H1 (cell line): Measurements from ENCODE around the gene CCNY. TPM values are rescaled to one million over a fixed set of nuclear protein-coding genes. Genes with fewer than 3 reads are reported as not detected.

Experiments
- CTCF ChIA-PET: fragments of 300-600 bp; sonication (Branson Sonifier 250); formaldehyde crosslinking; loops from one replicate; lab custom pipeline; 2021; ENCODE audit not compliant: partially characterized antibody; lab: Charles Lee
- POLR2A ChIA-PET: fragments of 300-600 bp; sonication (Branson Sonifier 250); formaldehyde crosslinking; loops from one replicate; lab custom pipeline; 2021; ENCODE audit warnings: inconsistent platforms; ENCODE audit not compliant: partially characterized antibody; lab: Charles Lee
- DNase-seq, 2 experiments: peaks; one replicate each; pipeline versions ENCODE4 v3.0.0 to v3.0.0-alpha.2; 2010 to 2022; ENCODE audit warnings: low spot score in 2 of 2, low read depth in 1 of 2, mixed read lengths in 1 of 2
- FAIRE-seq: peaks from 2 replicates; lab custom pipeline; 2011; peaks lifted over from hg19 to GRCh38; lab: Jason Lieb, UNC
- H2AFZ ChIP-seq: 2 replicates; pipeline ENCODE4 v1.8.1; 2012; ENCODE audit warnings: low read length, inconsistent platforms
- H2AK5ac ChIP-seq: 2 replicates; pipeline ENCODE4 v1.6.1; 2013; ENCODE audit warnings: low read depth, low read length
- H2BK120ac ChIP-seq: replicated peaks from 2 replicates; pipeline ENCODE3; 2013; ENCODE audit warnings: low read depth, low read length, inconsistent platforms
- H2BK12ac ChIP-seq: 2 replicates; pipeline ENCODE4 v1.6.1; 2013; ENCODE audit warnings: low read depth, low read length
- H2BK15ac ChIP-seq: 2 replicates; pipeline ENCODE4 v1.6.1; 2013; ENCODE audit warnings: low read length
- H2BK20ac ChIP-seq: 2 replicates; pipeline ENCODE4 v1.6.1; 2013; ENCODE audit warnings: low read length
- H2BK5ac ChIP-seq: 2 replicates; pipeline ENCODE4 v1.6.1; 2013; ENCODE audit warnings: low read depth, low read length
- H3K14ac ChIP-seq: 2 replicates; pipeline ENCODE4 v1.6.1; 2013; ENCODE audit warnings: inconsistent platforms; ENCODE audit not compliant: insufficient read length
- H3K18ac ChIP-seq: 2 replicates; pipeline ENCODE4 v1.6.1; 2013; ENCODE audit warnings: low read length; ENCODE audit errors: extremely low read depth
- H3K23ac ChIP-seq: 2 replicates; pipeline ENCODE4 v1.6.1; 2013; ENCODE audit warnings: inconsistent platforms; ENCODE audit not compliant: insufficient read length
- H3K23me2 ChIP-seq: 2 replicates; pipeline ENCODE4 v1.6.1; 2013; ENCODE audit warnings: low read depth, low read length
- H3K27ac ChIP-seq: 2 replicates; pipeline ENCODE4 v1.6.1; 2011; ENCODE audit warnings: low read depth, low read length, inconsistent platforms
- H3K27me3 ChIP-seq, 4 experiments: replicated peaks in 1 of 4; 1 replicate in 1 of 4; 2 replicates in 3 of 4; pipeline versions ENCODE4 v1.6.1 to v1.8.1; 2011 to 2013; ENCODE audit warnings: low read length in 3 of 4, mild to moderate bottlenecking in 3 of 4, inconsistent platforms in 2 of 4, mixed read lengths in 2 of 4, moderate library complexity in 1 of 4; ENCODE audit not compliant: control insufficient read depth in 3 of 4, insufficient read depth in 3 of 4; ENCODE audit errors: extremely low read depth in 1 of 4
- H3K36me3 ChIP-seq, 4 experiments: 2 replicates each; pipeline versions ENCODE4 v1.6.1 to v1.8.1; 2011 to 2013; ENCODE audit warnings: mild to moderate bottlenecking in 4 of 4, low read length in 3 of 4, moderate library complexity in 2 of 4, control low read depth in 1 of 4, inconsistent platforms in 1 of 4; ENCODE audit not compliant: insufficient read depth in 4 of 4, control insufficient read depth in 2 of 4
- H3K4ac ChIP-seq: replicated peaks from 2 replicates; pipeline ENCODE3; 2013; ENCODE audit warnings: low read length, low read depth, mixed read lengths, inconsistent platforms; ENCODE audit not compliant: insufficient read length
- H3K4me1 ChIP-seq, 4 experiments: replicated peaks in 1 of 4; 1 replicate in 1 of 4; 2 replicates in 3 of 4; pipeline versions ENCODE4 v1.6.1 to v1.8.1; 2011 to 2013; ENCODE audit warnings: low read length in 3 of 4, inconsistent platforms in 2 of 4, mixed read lengths in 1 of 4; ENCODE audit not compliant: insufficient read depth in 4 of 4, control insufficient read depth in 3 of 4
- H3K4me2 ChIP-seq, 2 experiments: 2 replicates each; pipeline versions ENCODE4 v1.6.1 to v1.8.1; 2011 to 2013; ENCODE audit warnings: low read depth in 2 of 2, low read length in 2 of 2, control low read depth in 1 of 2, inconsistent platforms in 1 of 2, mild to moderate bottlenecking in 1 of 2; ENCODE audit not compliant: insufficient read depth in 1 of 2
- H3K4me3 ChIP-seq, 4 experiments: fragments of 200-600, 300-600 bp in 1 of 4; sonication (generic), shearing (Covaris generic), sonication (Bioruptor Twin) in 1 of 4; 2 replicates each; pipeline versions ENCODE4 v1.5.1 to v1.8.1; 2011 to 2016; ENCODE audit warnings: low read length in 4 of 4, low read depth in 3 of 4, control low read depth in 2 of 4, inconsistent platforms in 2 of 4, mild to moderate bottlenecking in 2 of 4, mixed read lengths in 1 of 4, moderate library complexity in 1 of 4; ENCODE audit not compliant: insufficient read depth in 2 of 4; ENCODE audit errors: extremely low read depth in 1 of 4
- H3K56ac ChIP-seq: replicated peaks from 2 replicates; pipeline ENCODE3; 2013; ENCODE audit warnings: low read depth, mild to moderate bottlenecking, mixed read lengths, low read length, inconsistent platforms; ENCODE audit not compliant: insufficient read length
- H3K79me1 ChIP-seq: 2 replicates; pipeline ENCODE4 v1.6.1; 2013; ENCODE audit warnings: low read depth, low read length, control low read depth
- H3K79me2 ChIP-seq, 2 experiments: 2 replicates each; pipeline versions ENCODE4 v1.6.1 to v1.8.1; 2012 to 2013; ENCODE audit warnings: low read length in 2 of 2, mild to moderate bottlenecking in 2 of 2, inconsistent platforms in 1 of 2; ENCODE audit not compliant: insufficient read depth in 2 of 2, control insufficient read depth in 1 of 2
- H3K9ac ChIP-seq, 4 experiments: replicated peaks in 1 of 4; 1 replicate in 1 of 4; 2 replicates in 3 of 4; pipeline versions ENCODE4 v1.6.1 to v1.8.1; 2011 to 2013; ENCODE audit warnings: low read depth in 3 of 4, low read length in 3 of 4, control low read depth in 2 of 4, mild to moderate bottlenecking in 2 of 4, moderate library complexity in 2 of 4, inconsistent platforms in 1 of 4; ENCODE audit errors: extremely low read depth in 1 of 4
- H3K9me3 ChIP-seq, 2 experiments: 2 replicates each; pipeline versions ENCODE4 v1.6.1 to v1.8.1; 2012 to 2013; ENCODE audit warnings: mild to moderate bottlenecking in 2 of 2, moderate library complexity in 2 of 2, control low read depth in 1 of 2, inconsistent platforms in 1 of 2, low read depth in 1 of 2, low read length in 1 of 2, mixed read lengths in 1 of 2; ENCODE audit not compliant: insufficient read depth in 2 of 2
- H4K20me1 ChIP-seq, 2 experiments: replicated peaks in 1 of 2; 2 replicates each; pipeline versions ENCODE3 to v1.8.1; 2011 to 2013; ENCODE audit warnings: inconsistent platforms in 2 of 2, low read length in 2 of 2, mild to moderate bottlenecking in 1 of 2; ENCODE audit not compliant: insufficient read depth in 2 of 2, control insufficient read depth in 1 of 2
- H4K5ac ChIP-seq: 2 replicates; pipeline ENCODE4 v1.6.1; 2013; ENCODE audit warnings: low read length, low read depth, mixed read lengths, inconsistent platforms; ENCODE audit not compliant: insufficient read length
- H4K8ac ChIP-seq: 2 replicates; pipeline ENCODE4 v1.8.0; 2013; ENCODE audit warnings: mild to moderate bottlenecking, moderate library complexity, low read length, inconsistent platforms; ENCODE audit not compliant: insufficient read depth; ENCODE audit errors: extremely low read depth
- H4K91ac ChIP-seq: replicated peaks from 2 replicates; pipeline ENCODE3; 2013; ENCODE audit warnings: low read length, mixed read lengths, inconsistent platforms; ENCODE audit not compliant: insufficient read length
- EP300 ChIP-seq, 2 experiments: IDR thresholded peaks; 1 replicate in 1 of 2; 2 replicates in 1 of 2; pipeline ENCODE4 v1.6.1; 2011 to 2012; ENCODE audit warnings: low read depth in 2 of 2, low read length in 2 of 2, mild to moderate bottlenecking in 2 of 2, borderline replicate concordance in 1 of 2, inconsistent platforms in 1 of 2, moderate library complexity in 1 of 2
- EZH2 ChIP-seq: fragments of 200-600 bp; sonication (generic); IDR thresholded peaks from 2 replicates; pipeline ENCODE4 v1.7.1; 2012; ENCODE audit warnings: low read depth, mild to moderate bottlenecking, moderate library complexity, low read length, inconsistent platforms; ENCODE audit not compliant: severe bottlenecking
- HDAC6 ChIP-seq: IDR thresholded peaks from one replicate; pipeline ENCODE4 v1.7.1; 2012; ENCODE audit warnings: low read depth, mild to moderate bottlenecking, inconsistent platforms, low read length, moderate library complexity
- MAX ChIP-seq: IDR thresholded peaks from 2 replicates; pipeline ENCODE4 v1.6.1; 2012; ENCODE audit warnings: inconsistent platforms
- POLR2AphosphoS5 ChIP-seq: IDR thresholded peaks from 2 replicates; pipeline ENCODE4 v1.6.1; 2011; ENCODE audit warnings: low read depth, low read length
- TAF1 ChIP-seq: IDR thresholded peaks from 2 replicates; pipeline ENCODE4 v1.6.1; 2011; ENCODE audit warnings: mild to moderate bottlenecking, low read depth, low read length
- TCF12 ChIP-seq: IDR thresholded peaks from 2 replicates; pipeline ENCODE4 v1.6.1; 2011; ENCODE audit warnings: low read depth, mild to moderate bottlenecking, low read length
- whole genome bisulfite sequencing, 2 experiments: shearing (Covaris generic) in 1 of 2; methylation state at CpG; one replicate each; pipeline versions ENCODE4 v1.1.6 to v1.1.7; 2013 to 2015; ENCODE audit warnings: low lambda C conversion rate in 2 of 2, mixed read lengths in 2 of 2, inconsistent platforms in 1 of 2, low coverage in 1 of 2, missing lambda C conversion rate in 1 of 2; ENCODE audit not compliant: insufficient replicate concordance in 2 of 2, insufficient coverage in 1 of 2, insufficient read length in 1 of 2; ENCODE audit errors: extremely low coverage in 1 of 2, missing lambda C conversion rate in 1 of 2; 5-methylcytosine and 5-hydroxymethylcytosine counted together
- polyA plus RNA-seq, 7 experiments: library from polyadenylated mRNA; depleted of rRNA in 3 of 7; stranded (reverse) in 5 of 7; unstranded in 2 of 7; fragments of >200 nt in 5 of 7; fragments of 200-250 nt in 2 of 7; gene quantifications; 1 replicate in 5 of 7; 2 replicates in 1 of 7; 4 replicates in 1 of 7; pipeline versions ENCODE4 v1.2.1 to v1.2.3, GENCODE V29; 2011 to 2013; ENCODE audit warnings: missing spikeins in 2 of 7, mixed read lengths in 2 of 7
- total RNA-seq: library from RNA; stranded (reverse); fragmentation: NEBNext Ultra II Directional; extraction: Animal tissue kit (Norgen Biotek cat#: 25700); gene quantifications from 2 replicates; pipeline ENCODE4 v1.2.1, GENCODE V29; 2021

Gene CCNY
- total and polyA plus RNA-seq, 2 of the 8 experiments (the other 6 are each of a cell fraction or from before 2014, with no cell fraction given): 25.3 to 68.2 TPM

- H2BK20ac ChIP-seq: no peak overlapping the region
- H4K5ac ChIP-seq: no peak overlapping the region
- no peak overlapping the region for H3K14ac ChIP-seq
- H2AFZ ChIP-seq: no peak overlapping the region
- H3K23ac ChIP-seq: no peak overlapping the region
- H3K4me3 ChIP-seq: no peak overlapping the region
- H3K18ac ChIP-seq: no peak overlapping the region
- FAIRE-seq (no peak), DNase-seq (no peak)
- no peak overlapping the region for H4K8ac ChIP-seq
- no peak overlapping the region for H3K4me2 ChIP-seq
- no peaks in the 10 kb centered on the region for H3K9me3 ChIP-seq
- POLR2A ChIA-PET: interaction anchor here (1.1 kb wide), 1 partner anchor 15 kb away, joined by 3 read pairs; no protein-coding TSS in a partner anchor
- H3K4ac ChIP-seq: no peak overlapping the region
- H3K36me3 ChIP-seq: no peaks in the 10 kb centered on the region
- peaks cover 0 to 4% (median 2%) of the 10 kb centered on the region in 4 experiments; a peak in 1 of 7 replicates for H3K4me1 ChIP-seq
- CTCF ChIA-PET: interaction anchor here (0.9 to 1.3 kb wide), 3 partner anchors 11 to 194 kb away, joined by 3 to 5 read pairs (median 3); no protein-coding TSS in a partner anchor
- no peaks in the 10 kb centered on the region for H3K27me3 ChIP-seq
- no peak overlapping the region for H4K91ac ChIP-seq
- WGBS, 2 experiments: 82% methylated on average over 7 of the region's 7 CpGs; no CpG with 5 or more reads in 1 of the 2 experiments
- no peak overlapping the region for H3K9ac ChIP-seq
- no peak overlapping the region for H2AK5ac ChIP-seq
- no peak overlapping the region for H3K56ac ChIP-seq
- TF ChIP-seq POLR2AphosphoS5 (no peak), TCF12 (no peak), TAF1 (no peak), EZH2 (no peak), EP300 (IDR thresholded peaks at IDR 0.05; ENCODE audit: borderline replicate concordance in 1 of 2, low read depth in 2 of 2, low read length in 2 of 2) (no peak), HDAC6 (no peak), MAX (no peak)
- H3K79me2 ChIP-seq: peaks cover 8 to 94% of the 10 kb centered on the region in 2 experiments
- no peak overlapping the region for H3K27ac ChIP-seq
- no peak overlapping the region for H2BK120ac ChIP-seq
- H4K20me1 ChIP-seq: peaks cover 2 to 15% of the 10 kb centered on the region in 2 experiments
- no peak overlapping the region for H2BK5ac ChIP-seq
- no peak overlapping the region for H2BK15ac ChIP-seq
- H3K23me2 ChIP-seq: no peaks in the 10 kb centered on the region
- H2BK12ac ChIP-seq: no peak overlapping the region
- peaks cover 7% of the 10 kb centered on the region for H3K79me1 ChIP-seq
Measured at GRCh38 chr10:35352512-35352911, 16.2 kb downstream of the CCNY start.
